Measurements from ENCODE around the gene GTPBP1.

DNA sequence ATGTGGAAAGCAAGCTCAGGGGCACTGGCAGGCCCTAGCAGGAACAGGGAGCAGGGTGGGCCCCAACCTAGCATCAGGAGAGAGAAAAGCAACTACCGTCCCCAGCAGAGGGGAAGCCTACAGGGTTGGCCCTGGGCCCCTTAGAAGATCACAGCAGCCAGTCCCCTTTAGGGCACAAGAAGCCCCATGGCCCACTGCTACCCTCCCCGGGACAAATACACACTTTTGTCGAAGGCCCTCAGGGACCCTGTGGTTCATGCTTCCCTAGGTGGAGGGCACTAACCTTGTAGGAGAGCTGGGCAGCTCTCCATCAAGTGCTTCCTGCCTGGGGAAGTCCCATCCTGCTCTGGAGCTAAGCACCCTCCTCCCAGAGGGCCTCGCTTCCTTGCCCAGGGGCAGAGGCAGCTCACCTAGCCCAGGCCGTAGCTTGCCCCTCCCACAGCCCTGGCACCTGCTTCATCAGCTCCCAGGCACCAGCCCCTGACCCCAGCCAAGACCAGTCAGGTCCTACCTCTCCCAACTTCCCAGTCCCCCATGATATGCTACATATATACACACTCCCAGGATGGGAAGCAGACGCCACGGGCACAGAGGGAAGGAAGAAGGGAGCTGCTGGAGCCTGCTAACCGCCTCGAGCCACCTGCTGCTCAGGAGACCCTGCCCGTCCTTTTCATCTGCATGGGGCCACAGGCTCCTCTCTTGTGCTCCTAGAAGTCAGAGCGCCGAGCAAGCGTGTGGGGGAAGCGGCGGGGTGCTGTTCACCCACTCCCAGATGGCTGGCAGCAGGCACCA lies 29.9 kb downstream of the GTPBP1 start:
- TF ChIP-seq POLR2A (IDR thresholded peaks at IDR 0.05; ENCODE audit: low read depth, low read length) = no peak
- no peak for TF ChIP-seq RAD21 (IDR thresholded peaks at IDR 0.05; ENCODE audit: low read length)

Measured in IMR-90 (cell line).